Caco-2 (cell line): ENCODE results near the gene WFS1. TPM values are rescaled to one million over a fixed set of nuclear protein-coding genes. Genes with fewer than 3 reads are reported as not detected.

ENCODE experiments used
- BruUV-seq: library from RNA; stranded (reverse); fragments of 400-500 nt; replicated peaks from 2 replicates; lab custom pipeline; 2021; lab: Mats Ljungman, UMichigan
- CTCF ChIA-PET: fragments of 300-600 bp; sonication (Branson Sonifier 250); formaldehyde crosslinking; loops from one replicate; lab custom pipeline; 2022; ENCODE audit warnings: antibody characterized with exemption; lab: Charles Lee
- POLR2A ChIA-PET: fragments of 300-600 bp; sonication (Branson Sonifier 250); formaldehyde crosslinking; loops from one replicate; lab custom pipeline; 2022; ENCODE audit warnings: antibody characterized with exemption; lab: Charles Lee
- DNase-seq, 2 experiments: peaks; one replicate each; pipeline versions ENCODE4 v3.0.0 to v3.0.0-alpha.2; 2020 to 2022
- H3K27me3 ChIP-seq: replicated peaks from 2 replicates; pipeline ENCODE4 v1.6.0; 2011; ENCODE audit warnings: low read length; ENCODE audit not compliant: control insufficient read depth, insufficient read depth
- H3K36me3 ChIP-seq: 2 replicates; pipeline ENCODE4 v1.5.1; 2011; ENCODE audit warnings: low read length; ENCODE audit not compliant: control insufficient read depth, insufficient read depth
- H3K4me1 ChIP-seq: fragments of 250-450 bp; sonication (Bioruptor Pico); 2 replicates; pipeline ENCODE4 v1.5.1; 2020; ENCODE audit warnings: mild to moderate bottlenecking
- H3K4me3 ChIP-seq: 2 replicates; pipeline ENCODE4 v1.5.1; 2011; ENCODE audit warnings: low read depth, mild to moderate bottlenecking, control low read depth, low read length
- H3K9me3 ChIP-seq: fragments of 250-450 bp; sonication (Bioruptor Pico); 2 replicates; pipeline ENCODE4 v1.5.1; 2020; ENCODE audit warnings: mild to moderate bottlenecking, moderate library complexity
- H3K27ac Mint-ChIP-seq: one replicate; pipeline ENCODE4 v1.8.0; 2022; ENCODE audit warnings: mixed read lengths; ENCODE audit not compliant: unreplicated experiment
- H3K27me3 Mint-ChIP-seq: one replicate; pipeline ENCODE4 v1.8.0; 2022; ENCODE audit warnings: mixed read lengths; ENCODE audit not compliant: insufficient read depth, unreplicated experiment
- H3K36me3 Mint-ChIP-seq: one replicate; pipeline ENCODE4 v1.8.0; 2022; ENCODE audit warnings: mild to moderate bottlenecking, mixed read lengths; ENCODE audit not compliant: insufficient read depth, unreplicated experiment
- H3K4me1 Mint-ChIP-seq: one replicate; pipeline ENCODE4 v1.8.0; 2022; ENCODE audit warnings: low read depth, mixed read lengths; ENCODE audit not compliant: unreplicated experiment
- H3K4me3 Mint-ChIP-seq: one replicate; pipeline ENCODE4 v1.8.0; 2022; ENCODE audit warnings: mild to moderate bottlenecking, moderate library complexity, mixed read lengths; ENCODE audit not compliant: unreplicated experiment
- H3K9me3 Mint-ChIP-seq: one replicate; pipeline ENCODE4 v1.8.0; 2022; ENCODE audit warnings: mixed read lengths; ENCODE audit not compliant: unreplicated experiment
- CTCF ChIP-seq, 2 experiments: fragments of 200-600 bp in 1 of 2; IDR thresholded peaks; 1 replicate in 1 of 2; 2 replicates in 1 of 2; pipeline versions ENCODE4 v1.5.1 to v1.8.0; 2011 to 2022; ENCODE audit warnings: antibody characterized with exemption in 1 of 2, control low read depth in 1 of 2, inconsistent platforms in 1 of 2, low read depth in 1 of 2, low read length in 1 of 2, mild to moderate bottlenecking in 1 of 2, moderate library complexity in 1 of 2; ENCODE audit not compliant: insufficient read depth in 1 of 2, severe bottlenecking in 1 of 2, unreplicated experiment in 1 of 2
- intact Hi-C: fragments of 100-400 bp; cut with micrococcal nuclease; formaldehyde crosslinking; loops from one replicate; pipeline ENCODE4 v1.10.0; 2022; ENCODE audit not compliant: unreplicated experiment
- total RNA-seq: library from RNA; stranded (reverse); gene quantifications from 2 replicates; pipeline ENCODE4 v1.2.3, GENCODE V29; 2022

The WFS1 gene
- total RNA-seq, 1 experiment from 2014 or later: 24.9 TPM

- Histone ChIP-seq H3K4me1 (no peaks in the 10 kb centered on the region), H3K9me3 (no peaks in the 10 kb centered on the region), H3K36me3 (no peaks in the 10 kb centered on the region), H3K4me3 (no peak overlapping the region), H3K27me3 (no peaks in the 10 kb centered on the region)
- no peak for TF ChIP-seq CTCF (IDR thresholded peaks at IDR 0.05; ENCODE audit: insufficient read depth in 1 of 2, low read depth in 1 of 2, low read length in 1 of 2, severe bottlenecking in 1 of 2, unreplicated experiment in 1 of 2)
- ChIA-PET CTCF (no interaction called here), POLR2A (no interaction called here)
- Mint-ChIP-seq H3K4me3 (no peak overlapping the region), H3K27ac (no peak overlapping the region), H3K27me3 (peaks cover 7% of the 10 kb centered on the region), H3K36me3 (no peaks in the 10 kb centered on the region), H3K4me1 (no peaks in the 10 kb centered on the region), H3K9me3 (no peaks in the 10 kb centered on the region)
- BruUV-seq: no TSS peak
- DNase-seq: no peak
- intact Hi-C loops: no loop called here
Measured at GRCh38 chr4:6313216-6313615, 43.6 kb downstream of the WFS1 start.

- CTCF ChIA-PET: interaction anchor here (1.3 kb wide), 1 partner anchor 67 kb away, joined by 3 read pairs; no protein-coding TSS in a partner anchor
- TF ChIP-seq CTCF (IDR thresholded peaks at IDR 0.05; ENCODE audit: insufficient read depth in 1 of 2, low read depth in 1 of 2, low read length in 1 of 2, severe bottlenecking in 1 of 2, unreplicated experiment in 1 of 2): no peak
- intact Hi-C loops: no loop called here
- Mint-ChIP-seq H3K4me1 (no peaks in the 10 kb centered on the region), H3K9me3 (no peaks in the 10 kb centered on the region), H3K27ac (no peak overlapping the region), H3K4me3 (no peak overlapping the region), H3K36me3 (no peaks in the 10 kb centered on the region), H3K27me3 (peaks cover 7% of the 10 kb centered on the region)
- POLR2A ChIA-PET: no interaction called here
- H3K4me1 ChIP-seq: no peaks in the 10 kb centered on the region
- no TSS peak for BruUV-seq
- no peak overlapping the region for H3K4me3 ChIP-seq
- H3K27me3 ChIP-seq: no peaks in the 10 kb centered on the region
- H3K36me3 ChIP-seq: no peaks in the 10 kb centered on the region
- DNase-seq: no peak
- H3K9me3 ChIP-seq: no peaks in the 10 kb centered on the region
Measured at GRCh38 chr4:6316461-6317003, 46.9 kb downstream of the WFS1 start.

- no peaks in the 10 kb centered on the region for H3K4me1 Mint-ChIP-seq
- ChIA-PET POLR2A (no interaction called here), CTCF (no interaction called here)
Measured at GRCh38 chr4:6318206-6318605, 48.6 kb downstream of the WFS1 start.

More at GRCh38 chr4:6318206-6318605, 48.6 kb downstream of the WFS1 start:
- Histone ChIP-seq H3K27me3 (no peaks in the 10 kb centered on the region), H3K36me3 (no peaks in the 10 kb centered on the region), H3K9me3 (no peaks in the 10 kb centered on the region), H3K4me3 (no peak overlapping the region), H3K4me1 (no peaks in the 10 kb centered on the region)
- Mint-ChIP-seq H3K4me3 (no peak overlapping the region), H3K27ac (no peak overlapping the region), H3K36me3 (no peaks in the 10 kb centered on the region), H3K9me3 (no peaks in the 10 kb centered on the region), H3K27me3 (peaks cover 7% of the 10 kb centered on the region)
- no TSS peak for BruUV-seq
- TF ChIP-seq CTCF (IDR thresholded peaks at IDR 0.05; ENCODE audit: insufficient read depth in 1 of 2, low read depth in 1 of 2, low read length in 1 of 2, severe bottlenecking in 1 of 2, unreplicated experiment in 1 of 2): no peak
- intact Hi-C loops: no loop called here
- no peak for DNase-seq
